ENCODE results near the gene MYH7B. TPM values are rescaled to one million over a fixed set of nuclear protein-coding genes. Genes with fewer than 3 reads are reported as not detected.

Gene MYH7B
- total RNA-seq, 1 experiment from 2014 or later = 0.74 TPM

DNA sequence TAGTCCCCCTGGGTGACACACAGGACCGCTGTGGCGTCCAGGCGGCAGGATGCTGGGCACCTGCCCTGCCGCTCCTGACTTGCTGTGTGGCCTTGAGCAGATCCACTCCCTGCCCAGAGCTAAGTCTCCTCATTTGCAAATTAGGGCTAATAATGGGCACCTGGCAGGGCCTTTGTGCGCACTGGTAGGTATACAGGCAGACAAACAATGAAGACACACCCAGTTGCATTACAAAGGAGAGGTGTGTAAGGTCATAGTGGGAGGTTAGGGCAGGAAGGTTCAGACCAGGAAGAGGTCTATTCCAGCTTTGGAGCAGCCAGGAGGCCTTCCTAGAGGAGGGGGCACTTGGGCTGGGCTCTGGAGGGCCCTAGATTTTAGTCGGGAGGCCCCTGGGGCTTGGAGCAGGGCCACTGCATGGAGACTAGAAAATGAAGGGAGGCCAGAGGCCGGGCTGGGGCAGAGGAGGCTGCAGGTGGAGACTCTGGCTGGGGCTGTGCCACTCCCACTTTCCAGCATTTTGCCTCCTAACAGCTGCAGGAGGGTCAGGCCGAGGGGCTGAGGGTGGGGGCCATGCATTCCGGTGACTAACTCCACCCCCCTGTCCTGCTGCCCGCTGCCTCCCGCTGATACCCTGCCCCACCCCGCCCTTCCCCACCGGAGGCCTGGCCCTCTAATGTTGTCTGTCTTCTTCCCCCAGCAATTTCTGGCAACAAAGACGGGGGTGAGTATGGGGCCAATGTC, 28.5 kb downstream of the MYH7B start:
- H2AFZ ChIP-seq (ENCODE audit: low read depth, low read length, poor library complexity, severe bottlenecking) = no peak overlapping the region
- ChIA-PET POLR2A (no interaction called here), CTCF (no interaction called here), RAD21 (ENCODE audit: low non-redundant PET in 1 of 2, low total read pairs in 2 of 2, uncharacterized antibody in 2 of 2, unreplicated experiment in 2 of 2) (no interaction called here)
- intact Hi-C loops (cut with micrococcal nuclease) = no loop called here
- H3K27ac ChIP-seq (ENCODE audit: low read depth, low read length) = no peak overlapping the region
- H3K4me3 ChIP-seq (replicated peaks in 1 of 2; ENCODE audit: low read depth in 1 of 2, low read length in 2 of 2) = no peak overlapping the region
- H3K9ac ChIP-seq (ENCODE audit: low read length) = no peak overlapping the region
- no TSS peak for BruUV-seq (replicated peaks)
- H3K27me3 ChIP-seq (ENCODE audit: insufficient read depth, low read length) = no peaks in the 10 kb centered on the region
- no peak overlapping the region for H3K4me2 ChIP-seq (ENCODE audit: low read length)
- no peaks in the 10 kb centered on the region for H3K9me3 ChIP-seq (ENCODE audit: control insufficient read depth in 1 of 2, insufficient read depth in 1 of 2, low read depth in 1 of 2, low read length in 2 of 2)
- no peaks in the 10 kb centered on the region for H3K9me2 ChIP-seq (ENCODE audit: insufficient read depth)
- ATAC-seq (no peak), DNase-seq (ENCODE audit: low read depth, low spot score) (no peak)
- no peaks in the 10 kb centered on the region for H4K20me1 ChIP-seq (ENCODE audit: insufficient read depth)
- peaks cover 0 to 4% of the 10 kb centered on the region in 2 experiments; a peak in 1 of 4 replicates for H3K4me1 ChIP-seq (ENCODE audit: control insufficient read depth in 1 of 2, insufficient read depth in 2 of 2, low read length in 2 of 2)
- no peaks in the 10 kb centered on the region for H3K36me3 ChIP-seq (ENCODE audit: control insufficient read depth in 1 of 2, insufficient read depth in 2 of 2, low read length in 2 of 2)
- TF ChIP-seq CTCF (IDR thresholded peaks at IDR 0.05 in 2 of 3, conservative IDR thresholded peaks at IDR 0.05 in 1 of 3; ENCODE audit: borderline replicate concordance in 1 of 3, insufficient read depth in 1 of 3, low read depth in 2 of 3, low read length in 2 of 3) (no peak), EZH2 (IDR thresholded peaks at IDR 0.05) (no peak), ZFX (IDR thresholded peaks at IDR 0.05) (no peak), TCF7L2 (IDR thresholded peaks at IDR 0.05; ENCODE audit: borderline replicate concordance, extremely low read depth, insufficient read depth, insufficient read length) (no peak), EZH2phosphoT487 (IDR thresholded peaks at IDR 0.05; ENCODE audit: borderline replicate concordance) (no peak), REST (IDR thresholded peaks at IDR 0.05; ENCODE audit: low read depth) (no peak), ZNF274 (IDR thresholded peaks at IDR 0.05; ENCODE audit: low read depth, low read length) (no peak), CBX3 (IDR thresholded peaks at IDR 0.05; ENCODE audit: low read depth) (no peak), RAD21 (IDR thresholded peaks at IDR 0.05; ENCODE audit: low read depth) (no peak), EGR1 (IDR thresholded peaks at IDR 0.05; ENCODE audit: low read depth) (no peak), POLR2AphosphoS5 (IDR thresholded peaks at IDR 0.05; ENCODE audit: low read depth, low read length) (no peak), CEBPB (IDR thresholded peaks at IDR 0.05; ENCODE audit: low read depth) (no peak), ELF1 (IDR thresholded peaks at IDR 0.05; ENCODE audit: borderline replicate concordance, low read depth) (no peak), MAX (IDR thresholded peaks at IDR 0.05) (no peak), SP1 (IDR thresholded peaks at IDR 0.05; ENCODE audit: low read depth) (no peak), JUND (IDR thresholded peaks at IDR 0.05) (no peak)
- TF ChIP-seq, protein P1, sequence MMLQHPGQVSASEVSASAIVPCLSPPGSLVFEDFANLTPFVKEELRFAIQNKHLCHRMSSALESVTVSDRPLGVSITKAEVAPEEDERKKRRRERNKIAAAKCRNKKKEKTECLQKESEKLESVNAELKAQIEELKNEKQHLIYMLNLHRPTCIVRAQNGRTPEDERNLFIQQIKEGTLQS (IDR thresholded peaks at IDR 0.05) = no peak
- TF ChIP-seq, protein P2, sequence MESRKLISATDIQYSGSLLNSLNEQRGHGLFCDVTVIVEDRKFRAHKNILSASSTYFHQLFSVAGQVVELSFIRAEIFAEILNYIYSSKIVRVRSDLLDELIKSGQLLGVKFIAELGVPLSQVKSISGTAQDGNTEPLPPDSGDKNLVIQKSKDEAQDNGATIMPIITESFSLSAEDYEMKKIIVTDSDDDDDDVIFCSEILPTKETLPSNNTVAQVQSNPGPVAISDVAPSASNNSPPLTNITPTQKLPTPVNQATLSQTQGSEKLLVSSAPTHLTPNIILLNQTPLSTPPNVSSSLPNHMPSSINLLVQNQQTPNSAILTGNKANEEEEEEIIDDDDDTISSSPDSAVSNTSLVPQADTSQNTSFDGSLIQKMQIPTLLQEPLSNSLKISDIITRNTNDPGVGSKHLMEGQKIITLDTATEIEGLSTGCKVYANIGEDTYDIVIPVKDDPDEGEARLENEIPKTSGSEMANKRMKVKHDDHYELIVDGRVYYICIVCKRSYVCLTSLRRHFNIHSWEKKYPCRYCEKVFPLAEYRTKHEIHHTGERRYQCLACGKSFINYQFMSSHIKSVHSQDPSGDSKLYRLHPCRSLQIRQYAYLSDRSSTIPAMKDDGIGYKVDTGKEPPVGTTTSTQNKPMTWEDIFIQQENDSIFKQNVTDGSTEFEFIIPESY (IDR thresholded peaks at IDR 0.05; ENCODE audit: extremely low read depth, insufficient replicate concordance, low read length) = no peak
- no peaks in the 10 kb centered on the region for H3K79me2 ChIP-seq (ENCODE audit: insufficient read depth, low read length)
